ENCODE measurements around the gene BEGAIN.

- TF ChIP-seq CTCF (IDR thresholded peaks at IDR 0.05; ENCODE audit: insufficient read depth, low read depth, low read length) = no peak
- no peak for TF ChIP-seq EZH2 (IDR thresholded peaks at IDR 0.05; ENCODE audit: insufficient read depth, low read length)
Measured at GRCh38 chr14:100610511-100611217, 23.4 kb upstream of the BEGAIN start.

All from astrocyte (in vitro differentiated cells and primary cell).